Neural cell (in vitro differentiated cells): ENCODE data around the gene CLSTN2. TPM values are rescaled to one million over a fixed set of nuclear protein-coding genes. Genes with fewer than 3 reads are reported as not detected.

Source experiments
- H2AFZ ChIP-seq: fragments of 200-600, 300-800 bp; sonication (generic), shearing (Covaris generic); 2 replicates; pipeline ENCODE4 v1.6.0; 2014; ENCODE audit warnings: low read depth, mild to moderate bottlenecking, antibody characterized with exemption, low read length, moderate library complexity
- H3F3A ChIP-seq: fragments of 200-600 bp; shearing (Covaris generic); 2 replicates; pipeline ENCODE4 v1.6.1; 2016; ENCODE audit warnings: mild to moderate bottlenecking, moderate library complexity, mixed read lengths, antibody characterized with exemption, low read length; ENCODE audit not compliant: insufficient read depth, poor library complexity, severe bottlenecking
- H3K27ac ChIP-seq: fragments of 200-600, 300-800 bp; sonication (generic), shearing (Covaris generic); 2 replicates; pipeline ENCODE4 v1.5.1; 2014; ENCODE audit warnings: mild to moderate bottlenecking, low read length, moderate library complexity
- H3K27me3 ChIP-seq: fragments of 300-800, 200-600 bp; sonication (generic), shearing (Covaris generic); 2 replicates; pipeline ENCODE4 v1.6.0; 2014; ENCODE audit warnings: mild to moderate bottlenecking, low read depth, low read length, moderate library complexity; ENCODE audit not compliant: insufficient read depth
- H3K36me3 ChIP-seq: fragments of 300-800, 200-600 bp; sonication (generic), shearing (Covaris generic); 2 replicates; pipeline ENCODE4 v1.5.1; 2014; ENCODE audit warnings: mild to moderate bottlenecking, antibody characterized with exemption, low read length, moderate library complexity; ENCODE audit not compliant: insufficient read depth
- H3K4me2 ChIP-seq: fragments of 300-800, 200-600 bp; sonication (generic), shearing (Covaris generic); 2 replicates; pipeline ENCODE4 v1.6.0; 2014; ENCODE audit warnings: mild to moderate bottlenecking, low read length
- H3K4me3 ChIP-seq: fragments of 300-800, 200-600 bp; sonication (generic), shearing (Covaris generic); 2 replicates; pipeline ENCODE4 v1.5.1; 2014; ENCODE audit warnings: mild to moderate bottlenecking, low read length, moderate library complexity
- H3K79me2 ChIP-seq: fragments of 200-600 bp; shearing (Covaris generic); replicated peaks from 2 replicates; pipeline ENCODE4 v1.6.0; 2014; ENCODE audit warnings: mild to moderate bottlenecking, low read length, moderate library complexity; ENCODE audit not compliant: insufficient read depth
- H3K9ac ChIP-seq: fragments of 300-800, 200-600 bp; sonication (generic), shearing (Covaris generic); 2 replicates; pipeline ENCODE4 v1.6.1; 2016; ENCODE audit warnings: mild to moderate bottlenecking, low read length, mixed read lengths
- H3K9me2 ChIP-seq: fragments of 200-600 bp; shearing (Covaris generic); 2 replicates; pipeline ENCODE4 v1.6.1; 2016; ENCODE audit warnings: mild to moderate bottlenecking, low read length, mixed read lengths; ENCODE audit not compliant: insufficient read depth
- H3K9me3 ChIP-seq: fragments of 200-600, 300-800 bp; sonication (generic), shearing (Covaris generic); 2 replicates; pipeline ENCODE4 v1.6.1; 2016; ENCODE audit warnings: mild to moderate bottlenecking, mixed run types, low read length, moderate library complexity, mixed read lengths
- H4K20me1 ChIP-seq: fragments of 200-600 bp; shearing (Covaris generic); 2 replicates; pipeline ENCODE4 v1.6.1; 2016; ENCODE audit warnings: mild to moderate bottlenecking, mixed run types; ENCODE audit not compliant: insufficient read depth
- EP300 ChIP-seq: fragments of 450-650 bp; conservative IDR thresholded peaks from 2 replicates; pipeline ENCODE4 v1.6.1; 2014; ENCODE audit warnings: antibody characterized with exemption, mild to moderate bottlenecking, moderate library complexity; ENCODE audit not compliant: poor library complexity, severe bottlenecking
- EZH2 ChIP-seq: fragments of 200-600, 300-800 bp; shearing (Covaris generic), sonication (generic); IDR thresholded peaks from 2 replicates; pipeline ENCODE4 v1.6.1; 2014; ENCODE audit warnings: antibody characterized with exemption, low read length, borderline replicate concordance, mild to moderate bottlenecking; ENCODE audit not compliant: insufficient read depth, poor library complexity, severe bottlenecking
- MXI1 ChIP-seq: fragments of 450-650 bp; conservative IDR thresholded peaks from 2 replicates; pipeline ENCODE4 v1.6.1; 2014; ENCODE audit warnings: antibody characterized with exemption, mild to moderate bottlenecking; ENCODE audit not compliant: poor library complexity, severe bottlenecking
- POLR2AphosphoS5 ChIP-seq: IDR thresholded peaks from 2 replicates; pipeline ENCODE4 v1.6.1; 2012
- RAD21 ChIP-seq: fragments of 450-650 bp; conservative IDR thresholded peaks from 2 replicates; pipeline ENCODE4 v1.6.1; 2014; ENCODE audit warnings: antibody characterized with exemption, mild to moderate bottlenecking, moderate library complexity
- SMC3 ChIP-seq: fragments of 450-650 bp; conservative IDR thresholded peaks from 2 replicates; pipeline ENCODE4 v1.6.1; 2014; ENCODE audit warnings: antibody characterized with exemption, mild to moderate bottlenecking, moderate library complexity; ENCODE audit not compliant: poor library complexity
- TAF1 ChIP-seq: IDR thresholded peaks from 2 replicates; pipeline ENCODE4 v1.6.1; 2012; ENCODE audit warnings: low read depth
- polyA plus RNA-seq: library from polyadenylated mRNA; depleted of rRNA; stranded (reverse); fragments of >200 nt; gene quantifications from 2 replicates; pipeline ENCODE4 v1.2.3, GENCODE V29; 2014
- TF ChIP-seq, protein P1 (sequence below): IDR thresholded peaks from 2 replicates; pipeline ENCODE4 v1.6.1; 2012; ENCODE audit warnings: borderline replicate concordance
- TF ChIP-seq, protein P2 (sequence below): fragments of 450-650 bp; IDR thresholded peaks from 2 replicates; pipeline ENCODE4 v1.5.1; 2014; ENCODE audit warnings: antibody characterized with exemption, mild to moderate bottlenecking, moderate library complexity; ENCODE audit not compliant: poor library complexity, severe bottlenecking

The CLSTN2 gene
- polyA plus RNA-seq, 1 donor from 2014 or later, result 10.7 TPM

DNA sequence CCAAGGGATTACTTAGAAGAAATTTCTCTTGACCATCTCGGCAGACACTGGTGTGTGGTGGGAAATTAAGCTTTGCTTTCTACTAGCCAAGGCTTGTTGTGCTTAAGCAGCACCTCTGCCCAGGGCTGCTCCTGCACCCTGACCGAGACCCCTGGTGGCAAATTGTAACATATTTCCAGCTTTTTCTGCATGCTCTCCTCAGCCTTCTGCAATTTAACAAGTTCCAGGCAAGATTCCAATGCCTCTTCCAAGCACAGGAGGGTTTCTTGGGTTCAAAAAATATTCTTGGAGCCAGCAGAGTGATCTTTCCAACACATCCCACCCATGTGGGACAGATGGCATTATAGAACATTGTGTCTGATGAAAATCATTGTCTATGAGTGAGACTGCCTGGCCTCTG lies 210.5 kb downstream of the CLSTN2 start:
- H3K9me2 ChIP-seq, result no peaks in the 10 kb centered on the region
- H3K79me2 ChIP-seq, result no peaks in the 10 kb centered on the region
- no peaks in the 10 kb centered on the region for H3F3A ChIP-seq
- no peak overlapping the region for H3K4me3 ChIP-seq
- H3K36me3 ChIP-seq, result no peaks in the 10 kb centered on the region
- peaks cover 37% of the 10 kb centered on the region for H3K27me3 ChIP-seq
- no peaks in the 10 kb centered on the region for H3K9me3 ChIP-seq
- no peak overlapping the region for H2AFZ ChIP-seq
- H4K20me1 ChIP-seq, result no peaks in the 10 kb centered on the region
- no peak overlapping the region for H3K4me2 ChIP-seq
- TF ChIP-seq, protein P1, sequence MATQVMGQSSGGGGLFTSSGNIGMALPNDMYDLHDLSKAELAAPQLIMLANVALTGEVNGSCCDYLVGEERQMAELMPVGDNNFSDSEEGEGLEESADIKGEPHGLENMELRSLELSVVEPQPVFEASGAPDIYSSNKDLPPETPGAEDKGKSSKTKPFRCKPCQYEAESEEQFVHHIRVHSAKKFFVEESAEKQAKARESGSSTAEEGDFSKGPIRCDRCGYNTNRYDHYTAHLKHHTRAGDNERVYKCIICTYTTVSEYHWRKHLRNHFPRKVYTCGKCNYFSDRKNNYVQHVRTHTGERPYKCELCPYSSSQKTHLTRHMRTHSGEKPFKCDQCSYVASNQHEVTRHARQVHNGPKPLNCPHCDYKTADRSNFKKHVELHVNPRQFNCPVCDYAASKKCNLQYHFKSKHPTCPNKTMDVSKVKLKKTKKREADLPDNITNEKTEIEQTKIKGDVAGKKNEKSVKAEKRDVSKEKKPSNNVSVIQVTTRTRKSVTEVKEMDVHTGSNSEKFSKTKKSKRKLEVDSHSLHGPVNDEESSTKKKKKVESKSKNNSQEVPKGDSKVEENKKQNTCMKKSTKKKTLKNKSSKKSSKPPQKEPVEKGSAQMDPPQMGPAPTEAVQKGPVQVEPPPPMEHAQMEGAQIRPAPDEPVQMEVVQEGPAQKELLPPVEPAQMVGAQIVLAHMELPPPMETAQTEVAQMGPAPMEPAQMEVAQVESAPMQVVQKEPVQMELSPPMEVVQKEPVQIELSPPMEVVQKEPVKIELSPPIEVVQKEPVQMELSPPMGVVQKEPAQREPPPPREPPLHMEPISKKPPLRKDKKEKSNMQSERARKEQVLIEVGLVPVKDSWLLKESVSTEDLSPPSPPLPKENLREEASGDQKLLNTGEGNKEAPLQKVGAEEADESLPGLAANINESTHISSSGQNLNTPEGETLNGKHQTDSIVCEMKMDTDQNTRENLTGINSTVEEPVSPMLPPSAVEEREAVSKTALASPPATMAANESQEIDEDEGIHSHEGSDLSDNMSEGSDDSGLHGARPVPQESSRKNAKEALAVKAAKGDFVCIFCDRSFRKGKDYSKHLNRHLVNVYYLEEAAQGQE, result no peak
- no peak for TF ChIP-seq SMC3
- TF ChIP-seq MXI1, result no peak
- no peak for TF ChIP-seq EZH2
- no peak for TF ChIP-seq RAD21
- TF ChIP-seq TAF1, result no peak
- no peak for TF ChIP-seq POLR2AphosphoS5
- no peak for TF ChIP-seq EP300
- TF ChIP-seq, protein P2, sequence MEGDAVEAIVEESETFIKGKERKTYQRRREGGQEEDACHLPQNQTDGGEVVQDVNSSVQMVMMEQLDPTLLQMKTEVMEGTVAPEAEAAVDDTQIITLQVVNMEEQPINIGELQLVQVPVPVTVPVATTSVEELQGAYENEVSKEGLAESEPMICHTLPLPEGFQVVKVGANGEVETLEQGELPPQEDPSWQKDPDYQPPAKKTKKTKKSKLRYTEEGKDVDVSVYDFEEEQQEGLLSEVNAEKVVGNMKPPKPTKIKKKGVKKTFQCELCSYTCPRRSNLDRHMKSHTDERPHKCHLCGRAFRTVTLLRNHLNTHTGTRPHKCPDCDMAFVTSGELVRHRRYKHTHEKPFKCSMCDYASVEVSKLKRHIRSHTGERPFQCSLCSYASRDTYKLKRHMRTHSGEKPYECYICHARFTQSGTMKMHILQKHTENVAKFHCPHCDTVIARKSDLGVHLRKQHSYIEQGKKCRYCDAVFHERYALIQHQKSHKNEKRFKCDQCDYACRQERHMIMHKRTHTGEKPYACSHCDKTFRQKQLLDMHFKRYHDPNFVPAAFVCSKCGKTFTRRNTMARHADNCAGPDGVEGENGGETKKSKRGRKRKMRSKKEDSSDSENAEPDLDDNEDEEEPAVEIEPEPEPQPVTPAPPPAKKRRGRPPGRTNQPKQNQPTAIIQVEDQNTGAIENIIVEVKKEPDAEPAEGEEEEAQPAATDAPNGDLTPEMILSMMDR, result no peak
- H3K9ac ChIP-seq, result no peak overlapping the region
- H3K27ac ChIP-seq, result no peak overlapping the region

- H3K9ac ChIP-seq, result no peak overlapping the region
- no peaks in the 10 kb centered on the region for H3K79me2 ChIP-seq
- H3K36me3 ChIP-seq, result no peaks in the 10 kb centered on the region
- H3K9me3 ChIP-seq, result no peaks in the 10 kb centered on the region
- no peaks in the 10 kb centered on the region for H4K20me1 ChIP-seq
- H3K27ac ChIP-seq, result no peak overlapping the region
- no peaks in the 10 kb centered on the region for H3K9me2 ChIP-seq
- H2AFZ ChIP-seq, result no peak overlapping the region
- TF ChIP-seq SMC3 (no peak), POLR2AphosphoS5 (no peak), EP300 (no peak), RAD21 (no peak), MXI1 (no peak), EZH2 (no peak), TAF1 (no peak)
- TF ChIP-seq, protein P2, result no peak
- TF ChIP-seq, protein P1, result no peak
- no peaks in the 10 kb centered on the region for H3F3A ChIP-seq
- H3K27me3 ChIP-seq, result peaks cover 30% of the 10 kb centered on the region
- H3K4me3 ChIP-seq, result no peak overlapping the region
- no peak overlapping the region for H3K4me2 ChIP-seq
These were observed 211.7 kb downstream of the CLSTN2 start for GRCh38 chr3:140146668-140147067.
